Measurements from ENCODE around the gene EXOSC3. TPM values are rescaled to one million over a fixed set of nuclear protein-coding genes. Genes with fewer than 3 reads are reported as not detected.

The EXOSC3 gene
- total RNA-seq, 1 experiment from 2014 or later = 167 TPM

- no peak for DNase-seq (ENCODE audit: low read depth)
Observed at GRCh38 chr9:37732086-37732741, 52.6 kb downstream of the EXOSC3 start.

GRCh38 chr9:37730839-37731238 lies 54.0 kb downstream of the EXOSC3 start:
- no peak for DNase-seq (ENCODE audit: low read depth)

- no peak for DNase-seq (ENCODE audit: low read depth)
Observed at GRCh38 chr9:37730256-37730655, 54.6 kb downstream of the EXOSC3 start.

Other genes with a start within 250 kb of the EXOSC3 start
- 4.9 and 7.0 TPM in 2 replicates for gene FBXO10, start 208.7 kb downstream of the EXOSC3 start, total RNA-seq (2014; rRNA removed; shearing (Covaris generic))
- gene TOMM5, start 192.5 kb downstream of the EXOSC3 start, total RNA-seq (2014; rRNA removed; shearing (Covaris generic)) = 512 and 562 TPM in 2 replicates
- 0.03 and 0.06 TPM in 2 replicates for gene FRMPD1, start 134.1 kb downstream of the EXOSC3 start, total RNA-seq (2014; rRNA removed; shearing (Covaris generic))
- gene TRMT10B, start 31.3 kb downstream of the EXOSC3 start, total RNA-seq (2014; rRNA removed; shearing (Covaris generic)) = 2.5 and 4.1 TPM in 2 replicates
- gene DCAF10, start 15.7 kb upstream of the EXOSC3 start, total RNA-seq (2014; rRNA removed; shearing (Covaris generic)) = 15.0 and 47.5 TPM in 2 replicates
- gene SLC25A51, start 119.1 kb upstream of the EXOSC3 start, total RNA-seq (2014; rRNA removed; shearing (Covaris generic)) = 39.9 and 40.3 TPM in 2 replicates